Measurements from ENCODE around the gene TERT.

TERT gene

DNA sequence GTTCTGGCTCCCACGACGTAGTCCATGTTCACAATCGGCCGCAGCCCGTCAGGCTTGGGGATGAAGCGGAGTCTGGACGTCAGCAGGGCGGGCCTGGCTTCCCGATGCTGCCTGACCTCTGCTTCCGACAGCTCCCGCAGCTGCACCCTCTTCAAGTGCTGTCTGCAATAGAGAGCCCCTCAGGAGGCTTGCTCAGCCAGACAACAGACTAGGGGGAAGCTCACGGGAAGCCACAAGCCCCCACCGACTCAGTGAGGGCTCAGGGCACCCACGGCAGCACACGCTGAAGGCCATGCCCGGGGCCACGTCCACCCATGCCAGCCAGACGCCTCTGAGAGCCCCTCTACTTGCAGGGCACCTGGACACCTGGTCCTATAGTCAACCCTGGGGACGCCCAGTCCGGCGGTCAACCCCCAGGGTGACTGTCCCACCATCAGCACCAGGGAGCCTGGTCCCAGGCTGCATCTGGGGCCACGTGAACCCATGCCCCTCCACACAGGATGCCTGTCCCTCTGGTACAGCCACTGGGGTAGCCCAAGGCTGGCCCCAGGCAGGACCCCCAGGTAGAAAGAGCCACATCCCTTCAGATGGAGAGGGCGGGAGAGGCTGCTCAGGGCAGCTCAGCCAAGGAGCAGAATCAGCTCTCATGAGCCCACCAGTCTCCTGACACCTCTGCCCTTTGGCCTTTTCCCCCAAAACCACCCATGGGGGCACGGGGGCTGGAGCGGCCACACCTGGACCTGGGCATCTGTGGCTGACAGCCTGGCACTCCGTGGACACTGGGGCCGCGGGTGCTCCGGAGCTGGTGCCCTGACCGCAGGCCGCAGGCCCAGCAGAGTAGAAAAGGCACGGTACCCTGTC is 14.5 kb downstream of the TERT start:
- no peak overlapping the region for H3K4me3 ChIP-seq (ENCODE audit: low read length)
- TF ChIP-seq, protein P1, sequence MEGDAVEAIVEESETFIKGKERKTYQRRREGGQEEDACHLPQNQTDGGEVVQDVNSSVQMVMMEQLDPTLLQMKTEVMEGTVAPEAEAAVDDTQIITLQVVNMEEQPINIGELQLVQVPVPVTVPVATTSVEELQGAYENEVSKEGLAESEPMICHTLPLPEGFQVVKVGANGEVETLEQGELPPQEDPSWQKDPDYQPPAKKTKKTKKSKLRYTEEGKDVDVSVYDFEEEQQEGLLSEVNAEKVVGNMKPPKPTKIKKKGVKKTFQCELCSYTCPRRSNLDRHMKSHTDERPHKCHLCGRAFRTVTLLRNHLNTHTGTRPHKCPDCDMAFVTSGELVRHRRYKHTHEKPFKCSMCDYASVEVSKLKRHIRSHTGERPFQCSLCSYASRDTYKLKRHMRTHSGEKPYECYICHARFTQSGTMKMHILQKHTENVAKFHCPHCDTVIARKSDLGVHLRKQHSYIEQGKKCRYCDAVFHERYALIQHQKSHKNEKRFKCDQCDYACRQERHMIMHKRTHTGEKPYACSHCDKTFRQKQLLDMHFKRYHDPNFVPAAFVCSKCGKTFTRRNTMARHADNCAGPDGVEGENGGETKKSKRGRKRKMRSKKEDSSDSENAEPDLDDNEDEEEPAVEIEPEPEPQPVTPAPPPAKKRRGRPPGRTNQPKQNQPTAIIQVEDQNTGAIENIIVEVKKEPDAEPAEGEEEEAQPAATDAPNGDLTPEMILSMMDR (conservative IDR thresholded peaks at IDR 0.05; ENCODE audit: low read depth, low read length), result no peak
- no peak for DNase-seq (ENCODE audit: low read depth)

DNA sequence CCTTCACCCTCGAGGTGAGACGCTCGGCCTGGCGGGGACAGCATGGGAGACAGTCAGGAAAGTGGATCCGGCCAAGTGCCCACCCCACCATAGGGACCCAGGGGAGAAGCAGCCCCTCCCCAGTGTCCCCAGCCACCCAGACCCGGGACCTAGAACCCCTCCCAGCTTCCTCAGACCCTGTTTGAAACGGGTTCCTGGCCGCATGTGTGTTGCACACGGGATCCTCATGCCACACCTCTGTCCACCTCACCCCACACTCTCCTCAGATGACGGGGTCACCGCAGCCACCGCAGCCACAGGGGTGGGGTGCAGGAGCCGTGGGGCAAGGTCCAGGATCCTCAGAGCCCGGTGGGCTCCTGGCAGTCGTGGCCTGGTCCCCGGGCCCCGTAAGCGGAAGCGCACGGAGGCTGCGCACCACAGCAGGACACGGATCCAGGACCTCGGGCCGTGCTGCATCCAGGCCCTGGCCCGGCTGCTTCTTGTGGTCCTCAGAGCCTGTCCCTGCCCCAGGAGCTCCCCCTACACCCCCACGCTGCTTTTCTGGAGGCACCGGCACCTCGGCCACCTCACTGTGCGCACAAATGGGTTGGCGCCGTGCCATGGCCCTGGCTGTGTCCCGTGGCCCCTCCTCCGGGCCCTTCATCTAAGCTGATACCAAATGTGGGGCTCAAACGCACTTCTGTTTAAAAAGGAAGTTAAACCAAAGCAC is 15.3 kb downstream of the TERT start:
- no peak overlapping the region for H3K4me3 ChIP-seq (ENCODE audit: low read length)
- DNase-seq (ENCODE audit: low read depth), result no peak
- TF ChIP-seq, protein P1 (conservative IDR thresholded peaks at IDR 0.05; ENCODE audit: low read depth, low read length), result no peak

DNA sequence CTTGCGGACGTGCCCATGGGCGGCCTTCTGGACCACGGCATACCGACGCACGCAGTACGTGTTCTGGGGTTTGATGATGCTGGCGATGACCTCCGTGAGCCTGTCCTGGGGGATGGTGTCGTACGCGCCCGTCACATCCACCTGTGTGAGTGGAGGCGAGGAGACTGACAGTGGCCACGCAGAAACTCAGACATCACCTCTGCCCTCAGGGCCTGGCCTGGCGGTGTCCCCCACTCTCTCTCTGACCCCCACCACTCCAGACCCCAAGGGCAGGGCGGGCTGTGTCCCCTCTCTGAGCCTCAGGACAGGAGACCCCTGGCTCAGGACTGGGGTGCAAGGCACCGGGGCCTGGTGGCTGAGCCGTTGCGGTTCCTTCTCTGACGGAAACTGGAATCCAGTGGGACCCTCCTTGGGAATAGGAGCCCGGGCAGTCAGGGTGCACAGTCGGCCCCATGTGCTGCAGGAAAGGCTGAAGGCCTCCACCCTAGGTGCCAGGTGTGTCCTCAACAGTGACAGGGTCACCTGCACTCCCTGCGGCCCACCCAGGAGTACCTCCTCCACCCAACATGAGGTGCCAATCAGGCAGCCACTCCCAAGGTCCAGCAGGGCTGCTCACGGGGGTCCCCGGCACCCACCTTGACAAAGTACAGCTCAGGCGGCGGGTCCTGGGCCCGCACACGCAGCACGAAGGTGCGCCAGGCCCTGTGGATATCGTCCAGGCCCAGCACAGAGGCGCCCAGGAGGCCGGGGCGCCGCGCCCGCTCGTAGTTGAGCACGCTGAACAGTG is 16.0 kb downstream of the TERT start:
- DNase-seq (ENCODE audit: low read depth), result no peak
- no peak overlapping the region for H3K4me3 ChIP-seq (ENCODE audit: low read length)
- TF ChIP-seq, protein P1 (conservative IDR thresholded peaks at IDR 0.05; ENCODE audit: low read depth, low read length), result no peak

DNA sequence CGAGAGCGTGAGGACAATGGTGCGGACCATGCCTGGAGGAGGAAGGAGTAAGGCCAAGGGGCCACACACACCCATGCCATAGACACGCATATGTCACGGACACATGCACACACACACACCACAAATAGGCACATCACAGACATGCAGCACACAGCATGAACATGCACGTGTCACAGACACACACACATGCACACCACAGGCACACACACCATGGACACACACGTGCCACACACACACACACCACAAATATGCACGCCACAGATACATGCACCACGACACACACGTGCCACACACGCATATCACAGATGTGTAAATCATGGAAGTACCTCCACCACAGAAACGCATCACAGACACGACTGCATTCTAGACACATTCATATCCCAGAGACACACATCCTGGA is 16.7 kb downstream of the TERT start:
- H3K4me3 ChIP-seq (ENCODE audit: low read length), result no peak overlapping the region
- TF ChIP-seq, protein P1 (conservative IDR thresholded peaks at IDR 0.05; ENCODE audit: low read depth, low read length), result no peak
- DNase-seq (ENCODE audit: low read depth), result no peak

DNA sequence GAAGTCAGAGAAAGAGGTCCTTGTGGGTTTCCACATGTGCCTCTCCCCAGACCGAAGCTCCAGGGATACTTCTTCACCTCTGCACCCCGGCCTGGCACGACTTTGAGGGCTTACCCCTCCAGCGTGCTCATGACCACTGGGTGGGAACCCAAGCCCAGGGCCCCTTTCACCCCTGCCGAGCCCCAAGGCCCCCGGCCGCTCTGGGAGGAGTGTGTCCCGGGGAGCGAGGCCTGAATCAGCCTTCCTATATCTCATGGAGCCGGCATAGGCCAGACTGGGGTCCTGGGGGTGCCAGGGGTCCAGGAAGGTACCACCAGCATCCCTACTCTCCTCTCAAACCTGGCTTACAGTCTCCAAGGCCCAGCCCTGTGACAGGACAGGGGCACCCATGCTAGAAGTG is 17.1 kb downstream of the TERT start:
- DNase-seq (ENCODE audit: low read depth), result no peak
- TF ChIP-seq, protein P1 (conservative IDR thresholded peaks at IDR 0.05; ENCODE audit: low read depth, low read length), result no peak
- H3K4me3 ChIP-seq (ENCODE audit: low read length), result no peak overlapping the region

DNA sequence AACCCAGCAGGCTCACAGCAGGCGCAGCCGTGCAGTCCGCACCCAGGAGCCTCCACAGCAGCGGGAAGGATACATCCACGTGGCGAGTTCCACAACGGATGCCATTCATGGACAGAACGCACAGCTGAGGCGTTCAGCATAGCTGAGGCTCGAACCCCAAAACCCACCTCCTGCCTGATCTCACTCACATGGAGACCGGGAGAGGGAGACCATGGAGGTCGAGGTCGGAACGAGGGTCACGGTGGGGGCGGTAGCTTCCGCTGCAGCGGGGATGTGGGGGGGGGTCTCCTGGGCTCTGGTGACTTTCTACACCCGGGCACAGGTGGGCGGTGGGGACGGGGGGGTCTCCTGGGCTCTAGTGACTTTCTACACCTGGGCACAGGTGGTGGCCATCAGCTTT is 17.5 kb downstream of the TERT start:
- no peak overlapping the region for H3K4me3 ChIP-seq (ENCODE audit: low read length)
- TF ChIP-seq, protein P1 (conservative IDR thresholded peaks at IDR 0.05; ENCODE audit: low read depth, low read length), result no peak
- no peak for DNase-seq (ENCODE audit: low read depth)
